Smooth muscle cell (in vitro differentiated cells): ENCODE data around the gene GSAP. TPM values are rescaled to one million over a fixed set of nuclear protein-coding genes. Genes with fewer than 3 reads are reported as not detected.

Source experiments
- DNase-seq: peaks from one replicate; lab custom pipeline; 2025; ENCODE audit not compliant: unreplicated experiment; lab: John Stamatoyannopoulos, UW
- H2AFZ ChIP-seq: fragments of 200-600 bp; sonication (generic); 2 replicates; pipeline ENCODE4 v1.6.0; 2016; ENCODE audit warnings: antibody characterized with exemption, low read depth, mild to moderate bottlenecking
- H3F3A ChIP-seq: fragments of 200-600 bp; sonication (generic); 2 replicates; pipeline ENCODE4 v1.6.0; 2017; ENCODE audit warnings: antibody characterized with exemption, low read depth
- H3K27ac ChIP-seq: fragments of 200-600 bp; sonication (generic); 2 replicates; pipeline ENCODE4 v1.5.1; 2016; ENCODE audit warnings: low read depth, mild to moderate bottlenecking
- H3K27me3 ChIP-seq: fragments of 200-600 bp; sonication (generic); 2 replicates; pipeline ENCODE4 v1.6.1; 2016; ENCODE audit warnings: low read depth, mild to moderate bottlenecking
- H3K36me3 ChIP-seq: fragments of 200-600 bp; sonication (generic); 2 replicates; pipeline ENCODE4 v1.5.1; 2016; ENCODE audit warnings: low read depth
- H3K4me1 ChIP-seq: fragments of 200-600 bp; sonication (generic); 2 replicates; pipeline ENCODE4 v1.5.1; 2016; ENCODE audit warnings: low read depth
- H3K4me2 ChIP-seq: fragments of 200-600 bp; sonication (generic); 2 replicates; pipeline ENCODE4 v1.6.0; 2016; ENCODE audit warnings: mild to moderate bottlenecking
- H3K4me3 ChIP-seq: fragments of 200-600 bp; sonication (generic); 2 replicates; pipeline ENCODE4 v1.5.1; 2016; ENCODE audit warnings: mild to moderate bottlenecking
- H3K79me2 ChIP-seq: fragments of 200-600 bp; sonication (generic); 2 replicates; pipeline ENCODE4 v1.6.0; 2016; ENCODE audit warnings: low read depth, mild to moderate bottlenecking
- H3K9ac ChIP-seq: fragments of 200-600 bp; sonication (generic); 2 replicates; pipeline ENCODE4 v1.6.0; 2016; ENCODE audit warnings: low read depth
- H3K9me3 ChIP-seq: fragments of 200-600 bp; sonication (generic); replicated peaks from 2 replicates; pipeline ENCODE4 v1.5.1; 2016; ENCODE audit warnings: low read depth
- H4K20me1 ChIP-seq: fragments of 200-600 bp; sonication (generic); 2 replicates; pipeline ENCODE4 v1.6.0; 2016; ENCODE audit warnings: low read depth
- CTCF ChIP-seq: fragments of 200-600 bp; sonication (generic); IDR thresholded peaks from 2 replicates; pipeline ENCODE4 v1.5.1; 2017; ENCODE audit warnings: borderline replicate concordance, mild to moderate bottlenecking, antibody characterized with exemption; ENCODE audit not compliant: insufficient read depth, poor library complexity, severe bottlenecking
- WGBS: methylation state at CpG from one replicate; pipeline ENCODE4 v1.1.7; 2016; ENCODE audit warnings: low lambda C conversion rate; 5-methylcytosine and 5-hydroxymethylcytosine counted together
- polyA plus RNA-seq: library from polyadenylated mRNA; unstranded; fragments of >200 nt; fragmentation: Nextera tagmentation; extraction: Ambion mirVana; gene quantifications from 2 replicates; pipeline ENCODE4 v1.2.1, GENCODE V29; 2016
- total RNA-seq: library from RNA; depleted of rRNA; stranded (reverse); fragments of >200 nt; gene quantifications from 2 replicates; pipeline ENCODE4 v1.2.3, GENCODE V29; 2014

GSAP gene
- total and polyA plus RNA-seq, 2 experiments from 2014 or later, result 0.45 to 0.94 TPM

DNA sequence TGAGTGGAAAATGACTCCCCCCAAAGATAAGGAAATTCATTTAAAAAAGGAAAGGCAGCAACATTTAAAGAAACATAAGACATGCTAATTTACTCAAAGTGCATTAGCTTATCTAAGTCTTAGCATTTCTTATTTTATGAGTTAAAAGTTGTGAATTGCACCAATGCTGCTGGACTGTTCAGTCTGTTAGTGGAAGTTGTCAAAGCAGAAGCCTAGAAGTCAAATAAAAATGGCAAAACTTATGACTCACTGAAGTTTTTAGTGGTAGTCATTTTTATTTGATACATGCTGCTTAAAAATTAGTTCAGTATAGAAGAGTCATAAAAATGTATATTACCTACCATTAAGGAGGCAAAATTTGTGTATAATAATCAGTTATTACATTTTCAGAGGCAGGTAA is 125.7 kb downstream of the GSAP start:
- Histone ChIP-seq H3K27ac (no peak overlapping the region), H3K4me2 (no peak overlapping the region), H4K20me1 (no peaks in the 10 kb centered on the region), H3K9me3 (no peaks in the 10 kb centered on the region), H3K4me3 (no peak overlapping the region), H3K36me3 (no peaks in the 10 kb centered on the region), H3K9ac (no peak overlapping the region), H3K4me1 (no peaks in the 10 kb centered on the region), H3K79me2 (no peaks in the 10 kb centered on the region), H2AFZ (no peak overlapping the region), H3K27me3 (no peaks in the 10 kb centered on the region), H3F3A (no peaks in the 10 kb centered on the region)
- TF ChIP-seq CTCF, result no peak
- DNase-seq, result no peak

- no peaks in the 10 kb centered on the region for H4K20me1 ChIP-seq
Observed at GRCh38 chr7:77289387-77289786, 126.8 kb downstream of the GSAP start.

DNA sequence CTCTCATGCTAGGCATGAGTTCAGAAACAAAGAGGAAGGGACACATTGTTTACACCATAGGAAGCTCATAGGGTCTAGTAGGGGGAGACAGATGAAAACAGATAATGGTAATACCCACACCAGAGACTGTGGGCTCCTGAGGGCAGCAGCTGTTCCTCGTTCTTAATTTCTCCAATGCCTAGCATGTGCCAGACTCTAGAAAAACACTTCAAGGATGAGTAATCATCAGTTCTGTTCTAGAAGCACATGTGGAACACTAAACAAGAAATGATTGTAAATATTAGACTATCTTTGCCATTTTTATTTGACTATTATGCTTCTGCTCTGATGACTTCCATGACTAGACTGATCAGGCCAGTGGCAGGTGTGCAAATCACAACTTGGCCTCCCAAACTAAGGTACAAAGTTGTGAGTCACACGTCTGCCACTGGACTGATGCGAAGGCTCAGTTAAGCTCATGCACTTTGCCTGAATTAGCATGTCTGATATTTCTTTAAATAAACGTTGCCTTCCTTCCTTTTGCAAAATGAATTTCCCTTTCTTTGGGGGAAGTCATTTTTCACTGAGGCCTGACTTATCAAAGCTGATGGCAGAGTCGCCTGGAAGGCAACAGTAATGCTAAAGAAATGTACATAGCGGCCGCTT is 127.4 kb downstream of the GSAP start:
- no peaks in the 10 kb centered on the region for H3K27me3 ChIP-seq
- no peak for DNase-seq
- WGBS, result 60% methylated on average over 7 of the region's 7 CpGs

More at GRCh38 chr7:77289387-77289786, 126.8 kb downstream of the GSAP start:
- H3K4me1 ChIP-seq, result no peaks in the 10 kb centered on the region
- DNase-seq, result no peak
- WGBS, result 95% methylated on average over 3 of the region's 3 CpGs
- no peak overlapping the region for H3K27ac ChIP-seq
- no peaks in the 10 kb centered on the region for H3K27me3 ChIP-seq
- no peak overlapping the region for H3K9ac ChIP-seq
- no peaks in the 10 kb centered on the region for H3K36me3 ChIP-seq
- H3K9me3 ChIP-seq, result no peaks in the 10 kb centered on the region
- no peak overlapping the region for H2AFZ ChIP-seq
- H3K4me3 ChIP-seq, result no peak overlapping the region
- TF ChIP-seq CTCF, result no peak
- no peaks in the 10 kb centered on the region for H3K79me2 ChIP-seq
- no peak overlapping the region for H3K4me2 ChIP-seq
- H3F3A ChIP-seq, result no peaks in the 10 kb centered on the region

More for the DNA sequence above, 127.4 kb downstream of the GSAP start:
- no peak overlapping the region for H2AFZ ChIP-seq
- TF ChIP-seq CTCF, result no peak
- no peaks in the 10 kb centered on the region for H3K9me3 ChIP-seq
- no peaks in the 10 kb centered on the region for H3K79me2 ChIP-seq
- no peak overlapping the region for H3K9ac ChIP-seq
- no peaks in the 10 kb centered on the region for H3K36me3 ChIP-seq
- H3K4me1 ChIP-seq, result no peaks in the 10 kb centered on the region
- H3F3A ChIP-seq, result no peaks in the 10 kb centered on the region
- H4K20me1 ChIP-seq, result no peaks in the 10 kb centered on the region
- H3K4me3 ChIP-seq, result no peak overlapping the region
- H3K4me2 ChIP-seq, result no peak overlapping the region
- no peak overlapping the region for H3K27ac ChIP-seq
